B cell (primary cell): ENCODE results near the gene TRIM56. TPM values are rescaled to one million over a fixed set of nuclear protein-coding genes. Genes with fewer than 3 reads are reported as not detected.

Source experiments
- ATAC-seq: fragments of 200-7000 bp; cut with Tn5 transposase; one replicate; pipeline ENCODE4 v1.10.0; 2021; ENCODE audit warnings: low read depth, mild to moderate bottlenecking, moderate number of reproducible peaks, moderate library complexity
- CTCF ChIA-PET: fragments of 350-600 bp; sonication (Branson Sonifier 250); formaldehyde crosslinking; loops from one replicate; lab custom pipeline; 2021; ENCODE audit warnings: antibody characterized with exemption, inconsistent platforms; lab: Charles Lee
- POLR2A ChIA-PET: fragments of 350-600 bp; sonication (Branson Sonifier 250); formaldehyde crosslinking; loops from one replicate; lab custom pipeline; 2021; ENCODE audit warnings: antibody characterized with exemption; lab: Charles Lee
- DNase-seq: peaks from one replicate; pipeline ENCODE4 v3.0.0; 2013
- H2AFZ ChIP-seq: 2 replicates; pipeline ENCODE4 v1.6.1; 2012; ENCODE audit warnings: mild to moderate bottlenecking, low read depth, low read length; ENCODE audit not compliant: insufficient read depth, poor library complexity, severe bottlenecking
- H3K27ac ChIP-seq, 2 donors: 1 replicate in 1 of 2; 2 replicates in 1 of 2; pipeline ENCODE4 v1.5.1; 2012 to 2013; ENCODE audit warnings: low read length in 2 of 2, mild to moderate bottlenecking in 2 of 2, moderate library complexity in 1 of 2
- H3K27me3 ChIP-seq, 4 experiments: fragments of 200-600 bp in 1 of 4; sonication (generic) in 1 of 4; replicated peaks in 1 of 4; 1 replicate in 2 of 4; 2 replicates in 2 of 4; pipeline versions ENCODE4 v1.6.1 to v1.7.0; 2013 to 2016; ENCODE audit warnings: low read length in 3 of 4, mild to moderate bottlenecking in 2 of 4, mixed read lengths in 1 of 4, moderate library complexity in 1 of 4; ENCODE audit not compliant: insufficient read depth in 4 of 4, control insufficient read depth in 3 of 4; ENCODE audit errors: control extremely low read depth in 1 of 4
- H3K36me3 ChIP-seq, 2 experiments: replicated peaks in 1 of 2; 1 replicate in 1 of 2; 2 replicates in 1 of 2; pipeline versions ENCODE4 v1.6.1 to v1.7.1; 2013; ENCODE audit warnings: low read length in 1 of 2; ENCODE audit not compliant: insufficient read depth in 2 of 2, control insufficient read depth in 1 of 2; ENCODE audit errors: control extremely low read depth in 1 of 2, extremely low read depth in 1 of 2
- H3K4me1 ChIP-seq, 2 donors: fragments of 200-600 bp in 1 of 2; sonication (generic) in 1 of 2; 1 replicate in 1 of 2; 2 replicates in 1 of 2; pipeline versions ENCODE4 v1.5.1 to v1.6.1; 2013 to 2017; ENCODE audit warnings: low read length in 2 of 2; ENCODE audit not compliant: control insufficient read depth in 2 of 2, insufficient read depth in 2 of 2
- H3K4me2 ChIP-seq: replicated peaks from 2 replicates; pipeline ENCODE3; 2012; ENCODE audit warnings: mild to moderate bottlenecking, low read depth, low read length; ENCODE audit not compliant: poor library complexity, severe bottlenecking
- H3K4me3 ChIP-seq, 5 experiments: fragments of 200-600 bp in 1 of 5; sonication (generic) in 1 of 5; 1 replicate in 3 of 5; 2 replicates in 2 of 5; pipeline versions ENCODE4 v1.5.1 to v1.7.0; 2011 to 2016; ENCODE audit warnings: low read length in 4 of 5, mild to moderate bottlenecking in 4 of 5, low read depth in 2 of 5, control low read depth in 1 of 5, moderate library complexity in 1 of 5; ENCODE audit not compliant: insufficient read depth in 1 of 5; ENCODE audit errors: control extremely low read depth in 1 of 5, extremely low read depth in 1 of 5
- H3K79me2 ChIP-seq: fragments of 200-600 bp; sonication (generic); one replicate; pipeline ENCODE4 v1.6.0; 2016; ENCODE audit warnings: low read length; ENCODE audit not compliant: control insufficient read depth, insufficient read depth
- H3K9ac ChIP-seq: fragments of 200-600 bp; sonication (generic); 2 replicates; pipeline ENCODE4 v1.6.1; 2017; ENCODE audit warnings: mild to moderate bottlenecking, low read length, moderate library complexity
- H3K9me3 ChIP-seq, 3 donors: one replicate each; pipeline versions ENCODE4 v1.6.1 to v1.7.1; 2013; ENCODE audit warnings: low read length in 2 of 3; ENCODE audit not compliant: control insufficient read depth in 2 of 3, insufficient read depth in 1 of 3; ENCODE audit errors: control extremely low read depth in 1 of 3
- H4K20me1 ChIP-seq: 2 replicates; pipeline ENCODE4 v1.6.0; 2012; ENCODE audit warnings: mild to moderate bottlenecking, low read length; ENCODE audit not compliant: insufficient read depth, control insufficient read depth, poor library complexity, severe bottlenecking
- H3K27ac Mint-ChIP-seq: one replicate; pipeline ENCODE4 v1.8.0; 2021; ENCODE audit warnings: mixed read lengths
- H3K27me3 Mint-ChIP-seq: one replicate; pipeline ENCODE4 v1.8.0; 2021; ENCODE audit warnings: mixed read lengths
- H3K4me1 Mint-ChIP-seq: one replicate; pipeline ENCODE4 v1.8.0; 2021; ENCODE audit warnings: mixed read lengths
- H3K4me3 Mint-ChIP-seq: one replicate; pipeline ENCODE4 v1.8.0; 2021; ENCODE audit warnings: mixed read lengths
- H3K9me3 Mint-ChIP-seq: one replicate; pipeline ENCODE4 v1.8.0; 2022; ENCODE audit warnings: mixed read lengths; ENCODE audit not compliant: insufficient read depth
- CTCF ChIP-seq: fragments of 200-600 bp; IDR thresholded peaks from one replicate; pipeline ENCODE4 v1.8.0; 2022; ENCODE audit warnings: antibody characterized with exemption, mild to moderate bottlenecking
- EZH2 ChIP-seq: IDR thresholded peaks from 2 replicates; pipeline ENCODE4 v1.6.1; 2012; ENCODE audit warnings: borderline replicate concordance, low read depth, mild to moderate bottlenecking, moderate library complexity, low read length; ENCODE audit not compliant: insufficient read depth, poor library complexity, severe bottlenecking
- WGBS: methylation state at CpG from one replicate; pipeline ENCODE4 v1.1.5; 2013; ENCODE audit warnings: missing lambda C conversion rate; ENCODE audit not compliant: insufficient coverage; 5-methylcytosine and 5-hydroxymethylcytosine counted together
- intact Hi-C: fragments of 100-400 bp; cut with micrococcal nuclease; formaldehyde crosslinking; loops from one replicate; pipeline ENCODE4 v1.10.0; 2022
- polyA plus RNA-seq: library from polyadenylated mRNA; depleted of rRNA; stranded (reverse); fragments of >200 nt; gene quantifications from 2 replicates; pipeline ENCODE4 v1.2.3, GENCODE V29; 2012
- total RNA-seq, 2 donors: library from RNA; stranded (reverse); fragments of 120-200 nt in 1 of 2; gene quantifications; 1 replicate in 1 of 2; 2 replicates in 1 of 2; pipeline versions ENCODE4 v1.2.3 to v1.2.4, GENCODE V29; 2013 to 2022

The TRIM56 gene
- total and polyA plus RNA-seq, 2 donors (not counting 1 experiment from before 2014, with no cell fraction given), result 8.4 to 85.7 TPM

DNA sequence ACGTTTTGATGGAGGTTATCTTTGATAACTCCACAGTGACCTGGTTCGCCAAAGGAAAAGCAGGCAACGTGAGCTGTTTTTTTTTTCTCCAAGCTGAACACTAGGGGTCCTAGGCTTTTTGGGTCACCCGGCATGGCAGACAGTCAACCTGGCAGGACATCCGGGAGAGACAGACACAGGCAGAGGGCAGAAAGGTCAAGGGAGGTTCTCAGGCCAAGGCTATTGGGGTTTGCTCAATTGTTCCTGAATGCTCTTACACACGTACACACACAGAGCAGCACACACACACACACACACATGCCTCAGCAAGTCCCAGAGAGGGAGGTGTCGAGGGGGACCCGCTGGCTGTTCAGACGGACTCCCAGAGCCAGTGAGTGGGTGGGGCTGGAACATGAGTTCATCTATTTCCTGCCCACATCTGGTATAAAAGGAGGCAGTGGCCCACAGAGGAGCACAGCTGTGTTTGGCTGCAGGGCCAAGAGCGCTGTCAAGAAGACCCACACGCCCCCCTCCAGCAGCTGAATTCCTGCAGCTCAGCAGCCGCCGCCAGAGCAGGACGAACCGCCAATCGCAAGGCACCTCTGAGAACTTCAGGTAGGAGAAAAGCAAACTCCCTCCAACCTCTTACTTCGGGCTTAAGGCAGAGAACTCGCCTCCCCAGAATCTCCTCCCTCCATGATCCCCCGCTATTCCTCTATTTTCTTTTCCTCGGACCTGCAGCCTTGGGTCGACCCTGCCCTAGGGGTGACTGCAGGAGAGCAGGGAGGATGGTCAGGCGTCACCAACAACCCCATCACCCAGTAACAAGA lies 41.6 kb downstream of the TRIM56 start, which contains the start of gene SERPINE1:
SERPINE1 (plus strand) TSS at position 454 of the 809 bp plus-strand sequence. CDS start 1,290 bp downstream, outside the sequence.
- peaks cover 46% of the 10 kb centered on the region for H3K4me1 Mint-ChIP-seq
- TF ChIP-seq EZH2, result no peak
- no peak for TF ChIP-seq CTCF
- Histone ChIP-seq H4K20me1 (no peaks in the 10 kb centered on the region), H3K27me3 (peaks cover 0 to 22% (median 7%) of the 10 kb centered on the region in 4 experiments), H3K36me3 (no peaks in the 10 kb centered on the region), H3K9me3 (peaks cover 0 to 7% (median 0%) of the 10 kb centered on the region in 3 donors), H3K4me2 (peak within 1 kb of the TSS; percentile 53), H3K9ac (peak within 1 kb of the TSS; percentile 30), H3K79me2 (no peaks in the 10 kb centered on the region), H3K4me1 (peaks cover 23% of the 10 kb centered on the region in 2 donors), H3K27ac (no peak within 1 kb of the TSS), H3K4me3 (peak within 1 kb of the TSS in 2 of 5 experiments; percentile 1), H2AFZ (peak within 1 kb of the TSS; percentile 56)
- peak within 1 kb of the TSS; percentile 75 for H3K27ac Mint-ChIP-seq
- no peaks in the 10 kb centered on the region for H3K9me3 Mint-ChIP-seq
- ChIA-PET POLR2A (interaction anchor here (0.6 kb wide), 1 partner anchor 49 kb away, joined by 3 read pairs; no protein-coding TSS in a partner anchor), CTCF (interaction anchor here (1.6 to 3.3 kb wide), 3 partner anchors 9 to 66 kb away, joined by 3 to 28 read pairs (median 5); no protein-coding TSS in a partner anchor)
- intact Hi-C loops, result loop anchor here (5.0 kb wide), 1 partner anchor 50 kb away; no protein-coding TSS in a partner anchor
- peak within 1 kb of the TSS; percentile 82 for H3K4me3 Mint-ChIP-seq
- H3K27me3 Mint-ChIP-seq, result peaks cover 39% of the 10 kb centered on the region
- ATAC-seq (peak; percentile 53), DNase-seq (peak; percentile 33)
- 8% methylated on average over 14 of the region's 22 CpGs for WGBS
